OCI-LY7 (cell line): ENCODE measurements around the gene NEDD9.

Experiments
- CTCF ChIP-seq: fragments of 200-600 bp; sonication (generic); conservative IDR thresholded peaks from 2 replicates; pipeline ENCODE4 v1.5.1; 2014; ENCODE audit warnings: mild to moderate bottlenecking, antibody characterized with exemption, low read length, moderate library complexity, mixed read lengths
- EZH2phosphoT487 ChIP-seq: fragments of 200-600 bp; sonication (generic); IDR thresholded peaks from 2 replicates; pipeline ENCODE4 v1.6.1; 2018; ENCODE audit warnings: low read depth, borderline replicate concordance, mild to moderate bottlenecking, mixed run types, antibody characterized with exemption, low read length, moderate library complexity, mixed read lengths

GRCh38 chr6:11174242-11174611 is 58.2 kb downstream of the NEDD9 start:
- TF ChIP-seq CTCF (no peak), EZH2phosphoT487 (no peak)
